ENCODE data around the gene HACD3. TPM values are rescaled to one million over a fixed set of nuclear protein-coding genes. Genes with fewer than 3 reads are reported as not detected.

HACD3 gene
- total and polyA plus RNA-seq, 2 donors (not counting 1 experiment from before 2014, with no cell fraction given) = 4.5 to 18.8 TPM

DNA sequence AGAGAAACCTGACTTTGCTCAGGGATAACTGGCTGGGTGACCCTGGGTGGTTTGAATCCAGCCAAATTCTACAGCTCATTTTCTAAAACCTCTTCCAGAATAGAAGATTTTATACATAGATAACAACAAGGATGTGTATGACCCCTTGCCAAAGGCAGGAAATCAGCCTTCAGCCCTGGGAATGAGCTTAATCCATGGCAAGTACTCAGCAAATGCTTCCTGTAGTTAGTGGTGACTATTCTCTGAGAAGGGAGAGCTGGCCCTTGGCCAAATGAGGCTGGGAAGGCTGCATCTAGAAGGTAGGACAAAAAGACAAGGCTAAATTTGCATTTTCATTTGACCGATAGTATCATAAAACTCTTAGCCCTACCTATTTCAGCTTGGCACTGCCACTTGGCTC is 4.6 kb upstream of the HACD3 start:
- Histone ChIP-seq H4K20me1 (ENCODE audit: control insufficient read depth, insufficient read depth, low read length, poor library complexity, severe bottlenecking) (no peaks in the 10 kb centered on the region), H3K4me1 (ENCODE audit: control insufficient read depth in 2 of 2, insufficient read depth in 2 of 2, low read length in 2 of 2) (peaks cover 3 to 4% of the 10 kb centered on the region in 2 donors), H3K79me2 (ENCODE audit: control insufficient read depth, insufficient read depth, low read length) (peaks cover 19% of the 10 kb centered on the region), H3K9me3 (ENCODE audit: control extremely low read depth in 1 of 3, control insufficient read depth in 2 of 3, insufficient read depth in 1 of 3, low read length in 2 of 3) (no peaks in the 10 kb centered on the region), H3K4me2 (replicated peaks; ENCODE audit: low read depth, low read length, poor library complexity, severe bottlenecking) (no peak overlapping the region), H3K36me3 (replicated peaks in 1 of 2; ENCODE audit: control extremely low read depth in 1 of 2, control insufficient read depth in 1 of 2, extremely low read depth in 1 of 2, insufficient read depth in 2 of 2, low read length in 1 of 2) (no peaks in the 10 kb centered on the region), H3K9ac (ENCODE audit: low read length) (no peak overlapping the region), H2AFZ (ENCODE audit: insufficient read depth, low read depth, low read length, poor library complexity, severe bottlenecking) (no peak overlapping the region), H3K4me3 (ENCODE audit: control extremely low read depth in 1 of 5, extremely low read depth in 1 of 5, insufficient read depth in 1 of 5, low read depth in 2 of 5, low read length in 4 of 5) (no peak overlapping the region), H3K27me3 (replicated peaks in 1 of 4; ENCODE audit: control extremely low read depth in 1 of 4, control insufficient read depth in 3 of 4, insufficient read depth in 4 of 4, low read length in 3 of 4) (no peaks in the 10 kb centered on the region), H3K27ac (ENCODE audit: low read length in 2 of 2) (no peak overlapping the region)
- intact Hi-C loops (cut with micrococcal nuclease) = no loop called here
- WGBS (ENCODE audit: insufficient coverage) = no CpG with 5 or more reads among the region's 1 CpG
- CTCF ChIA-PET = no interaction called here
- H3K9me3 Mint-ChIP-seq (ENCODE audit: insufficient read depth) = no peaks in the 10 kb centered on the region
- no peak overlapping the region for H3K4me3 Mint-ChIP-seq
- POLR2A ChIA-PET = no interaction called here
- peaks cover 9% of the 10 kb centered on the region for H3K4me1 Mint-ChIP-seq
- H3K27me3 Mint-ChIP-seq = no peaks in the 10 kb centered on the region
- no peak for DNase-seq
- ATAC-seq (ENCODE audit: low read depth) = no peak
- no peak for TF ChIP-seq EZH2 (IDR thresholded peaks at IDR 0.05; ENCODE audit: borderline replicate concordance, insufficient read depth, low read depth, low read length, poor library complexity, severe bottlenecking)
- no peak for TF ChIP-seq CTCF (IDR thresholded peaks at IDR 0.05)
- no peak overlapping the region for H3K27ac Mint-ChIP-seq

- H3K4me2 ChIP-seq (replicated peaks; ENCODE audit: low read depth, low read length, poor library complexity, severe bottlenecking) = no peak overlapping the region
- Mint-ChIP-seq H3K4me1 (peaks cover 17% of the 10 kb centered on the region), H3K27ac (no peak overlapping the region), H3K27me3 (no peaks in the 10 kb centered on the region), H3K9me3 (ENCODE audit: insufficient read depth) (no peaks in the 10 kb centered on the region), H3K4me3 (peak overlapping the region; percentile 20)
- no peak for ATAC-seq (ENCODE audit: low read depth)
- peaks cover 3 to 7% of the 10 kb centered on the region in 2 donors for H3K4me1 ChIP-seq (ENCODE audit: control insufficient read depth in 2 of 2, insufficient read depth in 2 of 2, low read length in 2 of 2)
- TF ChIP-seq EZH2 (IDR thresholded peaks at IDR 0.05; ENCODE audit: borderline replicate concordance, insufficient read depth, low read depth, low read length, poor library complexity, severe bottlenecking) (no peak), CTCF (IDR thresholded peaks at IDR 0.05) (no peak)
- CTCF ChIA-PET = no interaction called here
- H3K9ac ChIP-seq (ENCODE audit: low read length) = no peak overlapping the region
- H3K27me3 ChIP-seq (replicated peaks in 1 of 4; ENCODE audit: control extremely low read depth in 1 of 4, control insufficient read depth in 3 of 4, insufficient read depth in 4 of 4, low read length in 3 of 4) = no peaks in the 10 kb centered on the region
- no peak for DNase-seq
- H2AFZ ChIP-seq (ENCODE audit: insufficient read depth, low read depth, low read length, poor library complexity, severe bottlenecking) = peak overlapping the region; percentile 98
- peaks cover 42% of the 10 kb centered on the region for H3K79me2 ChIP-seq (ENCODE audit: control insufficient read depth, insufficient read depth, low read length)
- intact Hi-C loops (cut with micrococcal nuclease) = no loop called here
- 97% methylated on average over 20 of the region's 20 CpGs for WGBS (ENCODE audit: insufficient coverage)
- no peaks in the 10 kb centered on the region for H3K9me3 ChIP-seq (ENCODE audit: control extremely low read depth in 1 of 3, control insufficient read depth in 2 of 3, insufficient read depth in 1 of 3, low read length in 2 of 3)
- no peaks in the 10 kb centered on the region for H3K36me3 ChIP-seq (replicated peaks in 1 of 2; ENCODE audit: control extremely low read depth in 1 of 2, control insufficient read depth in 1 of 2, extremely low read depth in 1 of 2, insufficient read depth in 2 of 2, low read length in 1 of 2)
- H3K4me3 ChIP-seq (ENCODE audit: control extremely low read depth in 1 of 5, extremely low read depth in 1 of 5, insufficient read depth in 1 of 5, low read depth in 2 of 5, low read length in 4 of 5) = no peak overlapping the region
- POLR2A ChIA-PET = interaction anchor here (0.5 kb wide), 1 partner anchor 343 kb away, joined by 5 read pairs; the partner anchor contains the start of gene CLPX
- no peaks in the 10 kb centered on the region for H4K20me1 ChIP-seq (ENCODE audit: control insufficient read depth, insufficient read depth, low read length, poor library complexity, severe bottlenecking)
- H3K27ac ChIP-seq (ENCODE audit: low read length in 2 of 2) = no peak overlapping the region
These were observed 1.7 kb upstream of the HACD3 start for GRCh38 chr15:65528461-65529060.

All from B cell (primary cell).